HPDE6-E6E7 (cell line): ENCODE measurements around the gene KRT80.

ENCODE experiments used
- DNase-seq: peaks from one replicate; pipeline ENCODE4 v3.0.0; 2011; ENCODE audit warnings: missing footprints; ENCODE audit errors: extremely low spot score

Gene KRT80

GRCh38 chr12:52228931-52229330, 37.1 kb upstream of the KRT80 start:
- no peak for DNase-seq

- DNase-seq: no peak
Measured at GRCh38 chr12:52228366-52228765, 36.6 kb upstream of the KRT80 start.

- no peak for DNase-seq
Measured at GRCh38 chr12:52227606-52228166, 35.9 kb upstream of the KRT80 start.

- DNase-seq: no peak
Measured at GRCh38 chr12:52226446-52226845, 34.6 kb upstream of the KRT80 start.

- DNase-seq: no peak
Measured at GRCh38 chr12:52225752-52226151, 33.9 kb upstream of the KRT80 start.

- DNase-seq: no peak
Measured at GRCh38 chr12:52224151-52224550, 32.3 kb upstream of the KRT80 start.

- DNase-seq: no peak
Measured at GRCh38 chr12:52223406-52224039, 31.7 kb upstream of the KRT80 start.

- no peak for DNase-seq
Measured at GRCh38 chr12:52222692-52223091, 30.9 kb upstream of the KRT80 start.

- DNase-seq: no peak
Measured at GRCh38 chr12:52221912-52222457, 30.2 kb upstream of the KRT80 start.

GRCh38 chr12:52221070-52221781, 29.4 kb upstream of the KRT80 start:
- DNase-seq: no peak

- no peak for DNase-seq
Measured at GRCh38 chr12:52220477-52220876, 28.7 kb upstream of the KRT80 start.

- DNase-seq: no peak
Measured at GRCh38 chr12:52218001-52218400, 26.2 kb upstream of the KRT80 start.

- peak; percentile 74 for DNase-seq
Measured at GRCh38 chr12:52217223-52217622, 25.4 kb upstream of the KRT80 start.

- DNase-seq: no peak
Measured at GRCh38 chr12:52216807-52217206, 25.0 kb upstream of the KRT80 start.

GRCh38 chr12:52216100-52216499, 24.3 kb upstream of the KRT80 start:
- no peak for DNase-seq

GRCh38 chr12:52215587-52216031, 23.8 kb upstream of the KRT80 start:
- peak; percentile 90 for DNase-seq

- no peak for DNase-seq
Measured at GRCh38 chr12:52214421-52214802, 22.6 kb upstream of the KRT80 start.

GRCh38 chr12:52213564-52214420, 22.0 kb upstream of the KRT80 start:
- DNase-seq: peak; percentile 62

GRCh38 chr12:52212701-52213563, 21.1 kb upstream of the KRT80 start:
- DNase-seq: no peak

- no peak for DNase-seq
Measured at GRCh38 chr12:52211716-52212585, 20.1 kb upstream of the KRT80 start.
